GM19351 (cell line): Measurements from ENCODE around the gene OLR1.
A peak's percentile ranks its signal among the peaks of the same experiment; 100 is the strongest.

Experiments used
- ATAC-seq: cut with Tn5 transposase; IDR thresholded peaks from one replicate; pipeline ENCODE4 v1.9.1; 2021; ENCODE audit warnings: mild to moderate bottlenecking, moderate library complexity; ENCODE audit not compliant: unreplicated experiment

OLR1 gene

DNA sequence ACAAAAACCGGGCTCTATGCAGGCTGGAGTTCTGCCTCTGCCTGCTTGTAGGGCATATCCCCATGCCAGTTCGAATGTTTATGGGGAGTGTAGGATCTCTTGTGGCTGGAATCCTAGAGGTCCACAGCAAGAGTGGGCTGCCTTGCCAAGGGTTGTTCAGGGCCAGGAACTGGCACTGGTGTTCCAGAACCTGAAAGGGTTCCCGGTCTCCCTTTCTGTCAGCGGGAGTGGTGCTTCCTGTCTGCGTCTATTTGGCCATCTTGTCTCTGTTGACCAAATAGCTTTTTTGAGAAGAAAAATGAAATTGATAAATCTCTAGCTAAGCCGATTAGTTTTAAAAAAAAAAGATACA is 17.8 kb downstream of the OLR1 start:
- no peak for ATAC-seq

GRCh38 chr12:10153271-10154144 is 18.4 kb downstream of the OLR1 start:
- ATAC-seq, result no peak

DNA sequence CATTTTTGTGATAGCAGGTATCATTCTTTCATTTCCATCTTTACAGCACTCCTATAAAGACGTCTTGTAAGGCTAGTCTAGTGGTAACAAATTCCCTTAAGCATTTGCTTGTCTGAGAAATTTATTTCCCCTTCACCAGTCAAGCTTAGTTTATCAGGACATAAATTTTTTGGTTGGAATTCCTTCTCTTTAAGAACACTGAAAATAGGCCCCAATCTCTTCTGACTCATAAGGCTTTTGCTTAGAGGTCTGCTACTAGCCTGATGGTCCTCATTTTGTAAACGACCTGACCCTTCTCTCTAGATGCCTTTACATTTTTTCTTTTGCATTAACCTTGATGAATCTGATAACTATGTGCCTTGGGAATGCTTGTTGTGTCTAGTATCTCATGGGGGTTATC is 20.3 kb downstream of the OLR1 start:
- no peak for ATAC-seq

GRCh38 chr12:10147714-10148403 is 24.1 kb downstream of the OLR1 start:
- ATAC-seq, result peak; percentile 77

- ATAC-seq, result no peak
These were observed 28.8 kb downstream of the OLR1 start for GRCh38 chr12:10142976-10143589.

- no peak for ATAC-seq
These were observed 31.9 kb downstream of the OLR1 start for GRCh38 chr12:10140001-10140400.

DNA sequence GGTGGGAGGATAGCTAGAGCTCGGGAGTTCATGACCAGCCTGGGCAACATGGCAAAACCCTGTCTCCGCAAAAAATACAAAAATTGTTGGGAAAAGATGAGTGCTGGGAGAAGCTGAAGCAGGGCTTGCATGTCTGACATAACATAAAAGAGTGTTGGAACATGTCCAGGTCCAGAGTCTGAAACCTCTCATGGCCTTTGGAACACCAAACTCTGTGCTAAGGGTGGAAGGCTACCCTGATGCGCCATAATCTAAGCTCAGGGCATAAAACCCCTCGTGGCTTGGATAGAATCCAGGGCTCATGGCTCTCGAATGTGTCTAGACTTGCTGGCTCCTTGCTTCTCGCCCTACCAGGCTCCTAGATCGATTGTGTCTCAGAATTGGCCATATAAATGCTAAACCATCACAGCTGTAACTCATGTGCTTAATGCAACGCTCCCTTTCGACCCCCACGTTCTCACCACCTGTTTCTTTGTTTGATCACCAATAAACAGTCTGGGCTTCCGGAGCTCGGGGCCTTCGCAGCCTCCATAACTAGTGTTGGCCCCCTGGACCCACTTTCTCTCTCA is 35.2 kb downstream of the OLR1 start:
- ATAC-seq, result no peak

DNA sequence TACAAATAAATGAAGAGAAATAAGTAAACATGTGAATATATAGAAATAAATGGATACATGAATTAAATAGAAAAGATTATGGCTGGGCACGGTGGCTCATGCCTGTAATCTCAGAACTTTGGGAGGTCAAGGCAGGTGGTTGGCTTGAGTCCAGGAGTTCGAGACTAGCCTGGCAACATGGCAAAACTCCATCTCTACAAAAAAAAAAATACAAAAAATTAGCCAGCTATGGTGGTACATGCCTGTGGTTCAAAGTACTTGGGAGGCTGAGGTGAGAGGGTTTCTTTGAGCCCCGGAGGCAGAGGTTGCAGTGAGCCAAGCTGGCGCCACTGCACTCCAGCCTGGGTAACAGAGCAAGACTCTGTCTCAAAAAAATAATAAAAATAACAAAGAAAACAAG is 36.8 kb downstream of the OLR1 start:
- ATAC-seq, result no peak

GRCh38 chr12:10132850-10133370 is 39.0 kb downstream of the OLR1 start:
- ATAC-seq, result no peak

GRCh38 chr12:10131111-10131690 is 40.7 kb downstream of the OLR1 start:
- ATAC-seq, result no peak

- peak; percentile 74 for ATAC-seq
These were observed 41.9 kb downstream of the OLR1 start, which contains the start of gene CLEC7A for GRCh38 chr12:10130042-10130441. Gene CLEC7A, minus strand, starts transcription at chr12:10130199. Its CDS starts 117 bp downstream, at chr12:10130082.

GRCh38 chr12:10128687-10129086 is 43.2 kb downstream of the OLR1 start:
- no peak for ATAC-seq

- no peak for ATAC-seq
These were observed 45.5 kb downstream of the OLR1 start for GRCh38 chr12:10126413-10126812.

DNA sequence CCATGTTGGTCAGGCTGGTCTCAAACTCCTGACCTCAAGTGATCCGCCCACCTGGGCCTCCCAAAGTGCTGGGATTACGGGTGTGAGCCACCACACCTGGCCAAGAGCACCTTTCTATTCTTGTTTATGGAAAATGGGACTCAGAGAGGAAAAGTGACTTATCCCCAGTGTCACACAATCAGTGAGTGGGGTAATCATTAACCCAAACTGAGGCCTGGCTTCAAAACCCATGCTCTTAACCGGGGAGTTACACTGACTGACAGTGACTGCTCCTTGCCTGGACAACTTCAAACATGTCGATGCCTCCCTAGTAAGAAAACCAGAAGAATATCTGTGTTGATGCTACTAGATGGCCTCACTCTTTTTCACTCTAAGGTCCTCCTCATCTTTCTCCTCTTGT is 49.2 kb downstream of the OLR1 start:
- no peak for ATAC-seq

- ATAC-seq, result no peak
These were observed 50.7 kb downstream of the OLR1 start for GRCh38 chr12:10121278-10121677.

DNA sequence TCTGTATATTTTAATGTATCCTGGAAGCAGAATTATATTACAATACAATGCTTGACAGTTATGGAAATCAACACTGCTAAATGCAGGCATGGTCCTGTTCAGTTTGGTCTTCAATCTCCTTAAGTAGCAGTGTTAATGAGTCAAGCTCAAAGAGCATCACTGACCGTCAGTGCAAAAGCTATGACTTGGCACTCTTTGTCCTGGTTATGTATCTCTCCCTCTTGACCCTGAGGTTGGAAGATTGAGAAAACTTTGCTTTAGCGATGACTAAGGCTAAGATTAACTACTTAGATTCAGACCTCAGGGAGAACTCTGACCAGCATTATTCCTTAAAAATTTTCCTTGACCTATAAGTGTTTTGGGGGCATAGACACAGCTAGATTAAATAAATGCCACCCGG is 52.9 kb downstream of the OLR1 start:
- ATAC-seq, result no peak

GRCh38 chr12:10115890-10116289 is 56.0 kb downstream of the OLR1 start:
- no peak for ATAC-seq

- no peak for ATAC-seq
These were observed 56.6 kb downstream of the OLR1 start for GRCh38 chr12:10115311-10115710.

DNA sequence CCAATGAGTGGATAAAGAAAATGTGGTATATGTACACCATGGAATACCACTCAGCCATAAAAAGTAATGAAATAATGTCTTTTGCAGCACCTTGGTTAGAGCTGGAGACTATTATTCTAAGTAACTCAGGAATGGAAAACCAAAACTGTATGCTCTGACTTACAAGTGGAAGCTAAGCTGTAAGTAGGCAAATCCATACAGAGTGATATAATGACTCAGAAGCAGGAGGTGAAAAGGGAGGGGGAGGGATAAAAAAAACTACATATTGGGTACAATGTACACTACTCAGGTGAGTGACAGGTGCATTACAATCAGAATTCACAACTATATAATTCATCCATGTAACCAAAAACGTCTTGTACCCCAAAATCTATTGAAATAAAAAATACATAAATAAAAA is 58.0 kb downstream of the OLR1 start:
- ATAC-seq, result no peak

DNA sequence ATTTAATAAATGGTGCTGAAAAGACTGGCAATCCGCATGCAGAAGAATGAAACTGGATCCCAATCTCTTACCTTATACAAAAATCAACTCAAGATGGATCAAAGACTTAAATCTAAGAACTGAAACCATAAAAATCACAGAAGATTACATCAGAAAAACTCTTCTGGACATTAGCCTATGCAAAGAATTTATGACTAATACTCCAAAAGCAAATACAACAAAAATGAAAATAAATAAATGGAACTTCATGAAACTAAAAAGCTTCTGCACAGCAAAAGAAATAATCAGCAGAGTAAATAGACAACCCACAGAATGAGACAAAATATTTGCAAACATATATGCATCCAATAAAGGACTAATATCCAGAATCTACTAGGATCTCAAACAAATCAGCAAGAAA is 58.9 kb downstream of the OLR1 start:
- ATAC-seq, result no peak

DNA sequence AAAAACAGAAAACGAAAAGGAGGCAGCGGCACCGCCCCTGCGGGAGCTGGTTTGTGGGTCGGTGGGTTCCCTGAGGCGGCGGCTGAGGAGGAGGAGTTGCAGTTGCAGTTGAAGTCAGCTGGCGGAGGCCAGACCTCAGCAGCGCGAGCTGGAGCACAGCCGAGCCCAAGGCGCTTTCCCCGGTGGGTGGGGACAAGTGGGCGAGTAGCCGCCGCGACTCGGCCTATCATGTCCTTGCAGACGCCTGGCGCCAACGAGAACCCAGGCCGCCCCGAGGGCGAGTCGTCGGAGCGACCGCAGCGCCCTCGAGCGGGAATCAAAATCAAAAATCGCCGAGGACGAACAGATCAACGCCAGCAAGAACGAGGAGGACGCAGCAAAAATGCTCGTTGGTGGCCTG is 60.5 kb downstream of the OLR1 start:
- no peak for ATAC-seq
